Fibroblast of skin of scalp (primary cell): ENCODE data around the gene LBP. TPM values are rescaled to one million over a fixed set of nuclear protein-coding genes. Genes with fewer than 3 reads are reported as not detected.
"Not testable (repeated sequence)": the region's sequence is repeated elsewhere in the genome, so short reads cannot be mapped to it uniquely, and the experiment has no call there.

Source experiments
- DNase-seq: peaks from one replicate; pipeline ENCODE4 v3.0.0-alpha.2; 2013
- polyA plus RNA-seq, 2 experiments: library from polyadenylated mRNA; unstranded; fragments of 120-200 nt; gene quantifications; one replicate each; pipeline ENCODE4 v1.2.1, GENCODE V29; 2013; ENCODE audit not compliant: insufficient read length in 2 of 2

LBP gene
- not detected for polyA plus RNA-seq (2013, experiment 1 of 2; ENCODE audit: insufficient read length)
- not detected for polyA plus RNA-seq (2013, experiment 2 of 2; ENCODE audit: insufficient read length)

DNA sequence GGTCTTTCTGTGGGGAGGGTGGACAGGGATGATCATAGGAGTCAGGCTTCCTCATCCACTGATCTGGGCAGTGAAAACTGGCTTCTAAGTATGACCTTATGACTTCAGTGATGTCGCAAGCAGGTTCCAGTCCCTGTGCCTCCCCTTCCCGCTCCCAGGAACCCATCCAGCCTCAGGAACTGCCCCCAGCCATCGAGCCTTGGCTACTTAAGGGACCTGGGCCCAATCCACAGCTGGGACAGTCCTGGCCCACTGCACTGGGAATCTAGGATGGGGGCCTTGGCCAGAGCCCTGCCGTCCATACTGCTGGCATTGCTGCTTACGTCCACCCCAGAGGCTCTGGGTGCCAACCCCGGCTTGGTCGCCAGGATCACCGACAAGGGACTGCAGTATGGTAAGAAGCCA, at the start of gene LBP:
Gene LBP (plus strand): TSS at position 236 of the 405 bp plus-strand sequence. CDS start 35 bp downstream, at position 271.
- DNase-seq, result no peak

DNA sequence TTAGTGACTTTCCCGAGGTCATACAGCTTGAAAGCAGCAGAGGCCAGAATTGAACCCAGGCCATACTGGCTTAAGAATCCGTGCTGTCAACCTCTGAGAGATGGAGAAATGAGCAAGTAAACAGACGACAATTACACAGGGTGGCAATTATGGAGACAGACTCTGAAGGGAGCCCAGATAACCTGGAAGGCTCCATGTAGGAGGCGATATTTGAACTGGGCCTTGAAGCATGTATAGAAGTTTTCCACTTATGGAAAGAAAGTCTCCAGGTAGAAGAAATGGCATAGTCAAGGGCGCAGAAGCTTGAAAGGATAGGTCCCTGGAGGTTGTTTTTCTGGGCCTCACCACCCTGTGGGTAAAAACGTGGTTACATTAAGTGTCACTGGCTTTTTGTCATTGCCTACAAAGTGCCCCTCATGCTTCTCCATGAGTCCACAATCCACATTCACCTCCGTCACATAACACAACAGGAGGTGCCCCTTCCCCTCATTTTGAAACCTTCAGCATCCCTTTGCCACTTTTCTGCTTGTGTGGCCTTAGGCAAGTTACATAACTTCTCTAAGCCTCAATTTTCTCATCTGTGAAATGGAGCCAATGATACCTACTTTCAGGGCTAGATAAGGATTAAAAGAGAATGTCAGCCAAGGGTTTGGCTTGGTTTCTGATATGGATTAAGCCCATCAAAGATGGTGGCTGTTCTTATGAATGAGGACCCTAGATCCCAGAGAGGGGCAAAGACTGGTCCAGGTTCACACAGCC, 48.2 kb upstream of the LBP start:
- DNase-seq, result no peak

DNA sequence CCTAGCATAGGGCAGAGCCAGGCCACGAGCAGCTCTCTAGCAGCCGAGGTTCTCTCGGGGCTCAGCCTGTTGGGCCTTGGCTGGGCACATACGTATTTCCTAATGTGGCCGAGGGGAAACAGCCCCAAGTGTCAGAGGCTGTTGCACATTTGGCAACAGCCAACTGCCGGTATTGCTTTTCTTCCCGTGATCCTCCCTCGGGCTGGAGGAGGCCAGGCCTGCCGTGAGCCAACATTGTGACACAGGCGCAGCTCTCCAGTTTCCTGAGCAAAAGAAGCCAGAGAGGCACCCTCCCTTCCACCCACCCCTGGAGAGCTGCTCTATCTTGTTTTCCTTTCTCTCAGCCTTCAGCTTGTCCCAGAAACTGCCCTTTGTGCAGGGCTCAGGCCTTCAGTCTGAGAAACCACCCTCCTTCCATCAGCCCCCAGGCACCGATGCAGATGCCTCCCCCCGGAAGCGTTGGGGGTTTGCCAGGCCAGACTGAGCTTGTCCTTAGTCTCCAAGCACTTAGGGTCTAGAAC, 47.5 kb upstream of the LBP start:
- peak; percentile 33 for DNase-seq

DNA sequence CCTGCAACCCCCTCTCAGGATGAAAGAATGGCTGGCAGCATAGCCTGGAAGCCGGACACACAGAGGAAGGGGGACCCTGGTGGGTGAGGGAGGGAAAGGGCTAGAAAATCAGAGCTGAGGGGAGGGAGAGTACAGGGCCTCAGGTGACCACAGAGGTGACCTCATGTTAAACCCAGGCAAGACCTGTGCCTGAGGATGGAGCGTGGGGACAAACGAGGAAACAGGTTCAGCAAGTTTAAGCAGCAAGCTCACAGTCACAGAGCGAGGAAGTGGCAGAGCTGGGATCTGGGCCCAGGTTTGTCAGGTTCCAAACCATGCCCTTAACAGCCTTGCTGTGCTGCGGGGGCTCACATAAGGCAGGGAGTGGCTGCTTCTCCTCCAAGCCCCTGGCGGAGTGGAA, 46.3 kb upstream of the LBP start:
- DNase-seq, result no peak

DNA sequence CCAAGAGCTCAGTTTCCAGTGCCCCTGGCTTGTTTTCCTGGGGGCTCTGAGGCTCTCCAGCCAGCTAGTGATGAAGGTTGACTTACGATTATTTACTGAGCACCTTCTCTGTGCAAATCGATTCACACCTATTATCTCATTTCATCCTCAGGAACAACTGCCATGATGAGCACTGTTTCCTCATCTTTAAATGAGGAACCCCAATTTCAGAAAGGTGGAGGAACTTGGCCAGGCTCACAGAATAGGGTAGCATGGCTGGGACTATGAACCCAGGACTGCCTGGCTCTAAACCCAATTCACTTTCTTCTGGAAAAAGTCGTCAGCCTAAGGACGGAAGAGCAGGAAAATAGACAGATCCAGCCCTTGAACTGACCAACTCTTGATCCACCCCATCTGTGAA, 45.8 kb upstream of the LBP start:
- DNase-seq, result no peak

GRCh38 chr20:38301309-38301708, 45.0 kb upstream of the LBP start:
- no peak for DNase-seq

DNA sequence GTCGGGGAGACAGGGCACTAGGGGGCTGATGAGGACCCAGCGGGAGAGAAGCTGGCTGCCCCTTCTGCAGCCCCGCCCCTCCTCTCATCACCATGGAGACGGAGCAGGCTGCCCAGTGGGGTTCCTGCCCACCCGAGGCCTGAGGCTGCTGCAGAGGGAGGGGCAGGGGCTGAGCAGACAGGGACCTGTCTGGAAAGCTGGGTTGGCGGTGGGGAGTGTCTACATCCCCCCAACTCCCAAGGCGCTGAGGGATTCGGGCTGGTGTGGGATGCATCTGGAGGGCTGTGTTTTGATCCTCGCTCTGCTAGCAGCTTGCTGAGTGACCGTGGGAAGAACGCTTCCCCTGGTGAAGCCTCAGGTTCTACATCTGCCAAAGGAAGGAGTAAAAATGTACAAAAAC, 43.5 kb upstream of the LBP start:
- DNase-seq, result no peak

- DNase-seq, result peak; percentile 48
Observed at GRCh38 chr20:38303908-38304379, 42.3 kb upstream of the LBP start, which contains the start of gene BPI. Gene BPI, plus strand, starts transcription at chr20:38304156. Its CDS starts 68 bp downstream, at chr20:38304224.

DNA sequence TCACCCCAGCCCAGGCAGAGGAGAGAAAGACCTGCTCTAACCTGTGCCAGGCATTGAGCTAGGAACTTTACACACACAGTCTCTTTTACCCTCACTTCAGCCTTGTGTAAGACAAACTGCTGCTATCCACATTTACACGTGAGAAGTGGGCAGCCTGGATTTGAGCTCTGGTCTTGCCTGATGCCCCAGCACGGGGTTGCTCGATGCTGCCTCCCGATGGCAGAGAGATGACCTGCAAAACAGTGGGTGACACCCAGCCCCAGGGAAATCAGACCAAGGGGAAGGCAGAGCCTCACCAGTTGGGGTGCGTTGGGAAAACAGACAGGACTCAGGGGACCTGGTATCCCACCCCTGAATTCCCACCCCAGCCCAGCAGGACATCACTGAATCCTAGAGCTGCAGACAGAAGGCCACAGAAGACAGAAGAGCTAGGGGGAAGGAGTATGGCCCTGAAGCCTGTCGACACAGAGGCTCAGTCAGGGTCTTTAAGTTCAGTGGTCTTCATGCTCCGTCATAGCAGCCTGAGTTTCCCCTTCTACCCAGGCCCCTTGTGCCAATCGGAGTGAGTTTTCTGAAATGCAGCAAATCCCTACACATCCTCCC, 41.3 kb upstream of the LBP start:
- peak; percentile 26 for DNase-seq

GRCh38 chr20:38305541-38305940, 40.7 kb upstream of the LBP start:
- DNase-seq, result no peak

DNA sequence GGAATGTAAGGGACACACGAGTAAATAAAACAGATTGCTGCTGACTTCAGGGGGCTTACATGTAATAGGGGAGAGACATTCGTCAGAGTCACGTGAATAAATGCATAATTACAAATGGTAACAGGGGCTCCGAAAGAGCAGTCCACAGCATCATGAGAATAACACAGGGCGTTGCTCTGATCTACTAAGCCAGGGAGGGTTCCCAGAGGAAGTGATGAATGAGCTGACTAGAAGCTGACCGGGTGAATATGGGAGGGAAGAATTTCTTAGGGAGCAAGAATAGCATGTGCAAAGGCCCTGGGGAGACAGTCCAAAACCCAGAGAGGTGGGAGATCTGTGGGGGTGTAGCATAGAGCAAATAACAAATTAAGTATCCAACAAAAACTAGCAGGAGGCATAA, 39.9 kb upstream of the LBP start:
- DNase-seq, result no peak

GRCh38 chr20:38307371-38308046, 38.8 kb upstream of the LBP start:
- peak; percentile 52 for DNase-seq

GRCh38 chr20:38308047-38308438, 38.2 kb upstream of the LBP start:
- DNase-seq, result no peak

- no peak for DNase-seq
Observed at GRCh38 chr20:38308447-38308846, 37.8 kb upstream of the LBP start.

- no peak for DNase-seq
Observed at GRCh38 chr20:38311091-38311490, 35.2 kb upstream of the LBP start.

GRCh38 chr20:38311491-38311890, 34.8 kb upstream of the LBP start:
- DNase-seq, result no peak

- no peak for DNase-seq
Observed at GRCh38 chr20:38313676-38314075, 32.6 kb upstream of the LBP start.

DNA sequence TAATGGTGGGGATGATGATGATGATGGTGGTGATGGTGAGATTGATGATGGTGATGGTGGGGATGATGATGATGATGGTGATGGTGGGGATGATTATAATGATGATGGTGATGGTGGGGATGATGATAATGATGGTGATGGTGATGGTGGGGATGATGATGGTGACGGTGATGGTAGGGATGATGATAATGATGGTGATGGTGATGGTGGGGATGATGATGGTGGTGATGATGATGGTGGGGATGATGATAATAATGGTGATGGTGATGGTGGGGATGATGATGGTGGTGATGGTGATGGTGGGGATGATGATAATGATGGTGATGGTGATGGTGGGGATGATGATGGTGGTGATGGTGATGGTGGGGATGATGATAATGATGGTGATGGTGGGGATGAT, 31.9 kb upstream of the LBP start:
- DNase-seq, result not testable (repeated sequence)

DNA sequence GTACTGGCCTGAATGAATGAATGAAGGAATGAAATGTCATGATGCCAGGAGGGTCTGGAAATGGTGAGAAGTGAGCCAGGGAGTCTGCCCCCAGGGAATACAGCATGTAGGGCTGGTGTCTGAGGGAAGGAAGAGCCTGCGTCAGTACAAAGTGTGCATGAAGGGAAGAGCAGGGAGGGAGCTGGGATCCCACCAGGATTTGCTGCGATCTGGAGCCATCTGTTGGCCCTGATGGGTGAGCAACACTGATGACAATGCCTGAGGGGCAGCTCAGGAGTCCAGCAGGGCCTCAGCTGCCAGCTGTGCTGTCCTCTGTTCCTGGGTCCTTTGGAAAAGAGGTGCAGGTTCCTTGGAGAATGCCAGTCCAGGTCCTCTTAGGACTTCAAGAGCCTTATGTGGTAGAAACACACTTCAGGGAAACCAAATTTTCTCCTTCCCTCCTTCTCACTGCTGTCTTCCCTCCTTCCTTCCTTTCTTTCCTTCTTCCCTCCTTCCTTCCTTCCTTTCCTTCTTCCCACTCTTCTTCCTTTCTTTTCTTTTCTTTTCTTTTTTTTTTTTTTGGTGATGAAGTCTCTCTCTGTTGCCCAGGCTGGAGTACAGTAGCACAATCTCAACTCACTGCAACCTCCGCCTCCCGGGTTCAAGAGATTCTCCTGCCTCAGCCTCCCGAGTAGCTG, 30.9 kb upstream of the LBP start:
- peak; percentile 56 for DNase-seq

DNA sequence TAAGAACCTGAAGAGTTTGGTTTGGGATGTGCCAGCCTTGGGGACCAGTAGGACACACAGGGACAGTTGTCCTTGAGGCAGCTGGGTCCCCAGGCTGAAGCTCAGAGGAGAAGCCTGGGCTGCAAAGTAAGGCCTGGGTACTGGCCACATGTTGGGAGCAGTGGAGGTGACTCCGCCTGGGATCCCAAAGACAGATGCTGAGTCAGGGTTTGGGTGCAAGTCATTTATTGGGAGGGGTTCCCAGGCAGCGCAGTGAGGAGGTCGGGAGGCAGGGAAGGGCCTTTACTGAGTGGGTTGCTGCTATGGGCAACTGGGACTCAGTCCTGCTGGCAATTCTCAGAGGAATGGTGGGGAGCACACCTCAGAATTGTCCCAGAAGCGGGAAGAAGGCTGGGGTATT, 29.9 kb upstream of the LBP start:
- no peak for DNase-seq

GRCh38 chr20:38317422-38317821, 28.9 kb upstream of the LBP start:
- no peak for DNase-seq

- DNase-seq, result no peak
Observed at GRCh38 chr20:38320221-38320620, 26.1 kb upstream of the LBP start.
